Peyer's patch (tissue), 4 donors: Measurements from ENCODE around the gene ENTPD6. TPM values are rescaled to one million over a fixed set of nuclear protein-coding genes. Genes with fewer than 3 reads are reported as not detected.
A peak's percentile ranks its signal among the peaks of the same experiment; 100 is the strongest.
"Not testable (repeated sequence)": the region's sequence is repeated elsewhere in the genome, so short reads cannot be mapped to it uniquely, and the experiment has no call there.

ENCODE experiments used
- DNase-seq, 3 donors: peaks; one replicate each; pipeline ENCODE4 v3.0.0-alpha.2; 2017 to 2019
- H3K27ac ChIP-seq, 4 donors: fragments of 200-600 bp; sonication (generic); one replicate each; pipeline ENCODE4 v1.5.1; 2016 to 2019
- H3K27me3 ChIP-seq, 2 donors: fragments of 200-600 bp; sonication (generic); one replicate each; pipeline ENCODE4 v1.5.1; 2019
- H3K36me3 ChIP-seq, 3 donors: fragments of 200-600 bp; sonication (generic); one replicate each; pipeline ENCODE4 v1.5.1; 2016 to 2019
- H3K4me1 ChIP-seq, 4 donors: fragments of 200-600 bp; sonication (generic); one replicate each; pipeline ENCODE4 v1.5.1; 2016 to 2019
- H3K4me3 ChIP-seq, 4 donors: fragments of 200-600 bp; sonication (generic); 1 replicate in 3 of 4; 2 replicates in 1 of 4; pipeline ENCODE4 v1.5.1; 2016 to 2019; ENCODE audit warnings: mild to moderate bottlenecking in 1 of 4
- H3K9me3 ChIP-seq, 4 donors: fragments of 200-600 bp; sonication (generic); one replicate each; pipeline ENCODE4 v1.5.1; 2016 to 2019; ENCODE audit warnings: mild to moderate bottlenecking in 1 of 4
- POLR2A ChIP-seq, 2 donors: fragments of 450-650 bp; IDR thresholded peaks; one replicate each; pipeline ENCODE4 v1.5.1; 2017; ENCODE audit warnings: antibody characterized with exemption in 2 of 2, mild to moderate bottlenecking in 2 of 2, moderate library complexity in 2 of 2
- total RNA-seq, 4 donors: library from RNA; depleted of rRNA; stranded (reverse); fragments of >200 nt; gene quantifications; one replicate each; pipeline ENCODE4 v1.1.0, GENCODE V29; 2016
- TF ChIP-seq, protein P1 (sequence below), 6 experiments: fragments of 450-650 bp in 4 of 6; fragments of 200-600 bp in 2 of 6; sonication (generic) in 1 of 6; IDR thresholded peaks; one replicate each; pipeline ENCODE4 v1.5.1; 2017 to 2019; ENCODE audit warnings: antibody characterized with exemption in 6 of 6, mild to moderate bottlenecking in 3 of 6, moderate library complexity in 1 of 6

ENTPD6 gene
- total RNA-seq, 4 donors from 2014 or later: 122 to 248 (median 213) TPM

DNA sequence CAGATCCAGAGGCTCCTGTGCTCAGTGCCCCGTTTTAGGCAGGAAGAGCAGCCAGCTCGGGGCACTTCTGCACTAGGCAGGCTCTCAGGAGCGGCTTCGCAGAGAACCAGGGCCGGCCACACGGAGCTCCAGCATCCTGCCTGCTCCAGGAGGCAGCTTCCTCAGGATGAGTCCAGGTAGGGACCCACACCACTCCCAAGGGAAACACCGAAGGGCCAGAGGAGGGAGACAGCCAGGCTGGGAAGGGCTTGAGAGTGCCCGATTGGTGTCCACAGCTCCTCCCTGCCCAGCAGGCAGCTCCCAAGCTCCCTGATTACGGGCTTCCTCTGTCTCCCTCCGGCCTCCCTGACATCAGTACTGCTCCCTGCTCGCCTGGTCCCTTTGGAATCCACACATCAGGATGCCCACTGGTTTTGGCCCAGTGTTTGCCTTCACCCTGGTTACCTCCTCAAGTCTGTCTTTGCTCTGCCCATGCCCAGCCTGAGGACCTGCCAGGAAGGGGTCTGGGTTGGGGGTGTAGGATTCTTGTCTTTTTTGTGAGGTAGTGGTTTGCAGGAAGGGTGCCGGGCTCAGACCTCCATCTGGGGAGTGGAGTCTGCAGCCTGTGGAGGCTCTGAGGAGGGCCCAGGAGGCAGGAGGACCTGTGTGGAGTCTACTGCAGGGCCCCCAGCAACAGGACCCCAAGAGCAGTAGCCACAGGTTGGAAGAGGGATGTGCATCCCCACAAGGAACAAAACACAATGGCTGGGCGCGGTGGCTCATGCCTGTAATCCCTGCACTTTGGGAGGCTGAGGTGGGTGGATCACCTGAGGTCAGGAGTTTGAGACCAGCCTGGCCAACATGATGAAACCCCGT, 41.2 kb downstream of the ENTPD6 start:
- no peaks in the 10 kb centered on the region for H3K36me3 ChIP-seq
- TF ChIP-seq, protein P1, sequence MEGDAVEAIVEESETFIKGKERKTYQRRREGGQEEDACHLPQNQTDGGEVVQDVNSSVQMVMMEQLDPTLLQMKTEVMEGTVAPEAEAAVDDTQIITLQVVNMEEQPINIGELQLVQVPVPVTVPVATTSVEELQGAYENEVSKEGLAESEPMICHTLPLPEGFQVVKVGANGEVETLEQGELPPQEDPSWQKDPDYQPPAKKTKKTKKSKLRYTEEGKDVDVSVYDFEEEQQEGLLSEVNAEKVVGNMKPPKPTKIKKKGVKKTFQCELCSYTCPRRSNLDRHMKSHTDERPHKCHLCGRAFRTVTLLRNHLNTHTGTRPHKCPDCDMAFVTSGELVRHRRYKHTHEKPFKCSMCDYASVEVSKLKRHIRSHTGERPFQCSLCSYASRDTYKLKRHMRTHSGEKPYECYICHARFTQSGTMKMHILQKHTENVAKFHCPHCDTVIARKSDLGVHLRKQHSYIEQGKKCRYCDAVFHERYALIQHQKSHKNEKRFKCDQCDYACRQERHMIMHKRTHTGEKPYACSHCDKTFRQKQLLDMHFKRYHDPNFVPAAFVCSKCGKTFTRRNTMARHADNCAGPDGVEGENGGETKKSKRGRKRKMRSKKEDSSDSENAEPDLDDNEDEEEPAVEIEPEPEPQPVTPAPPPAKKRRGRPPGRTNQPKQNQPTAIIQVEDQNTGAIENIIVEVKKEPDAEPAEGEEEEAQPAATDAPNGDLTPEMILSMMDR (IDR thresholded peaks at IDR 0.05): no peak
- TF ChIP-seq POLR2A (IDR thresholded peaks at IDR 0.05): no peak
- no peak overlapping the region for H3K4me3 ChIP-seq
- H3K27me3 ChIP-seq: no peaks in the 10 kb centered on the region
- no peak for DNase-seq
- no peak overlapping the region for H3K27ac ChIP-seq
- peaks cover 0 to 38% (median 1%) of the 10 kb centered on the region in 4 donors for H3K4me1 ChIP-seq
- no peaks in the 10 kb centered on the region for H3K9me3 ChIP-seq

DNA sequence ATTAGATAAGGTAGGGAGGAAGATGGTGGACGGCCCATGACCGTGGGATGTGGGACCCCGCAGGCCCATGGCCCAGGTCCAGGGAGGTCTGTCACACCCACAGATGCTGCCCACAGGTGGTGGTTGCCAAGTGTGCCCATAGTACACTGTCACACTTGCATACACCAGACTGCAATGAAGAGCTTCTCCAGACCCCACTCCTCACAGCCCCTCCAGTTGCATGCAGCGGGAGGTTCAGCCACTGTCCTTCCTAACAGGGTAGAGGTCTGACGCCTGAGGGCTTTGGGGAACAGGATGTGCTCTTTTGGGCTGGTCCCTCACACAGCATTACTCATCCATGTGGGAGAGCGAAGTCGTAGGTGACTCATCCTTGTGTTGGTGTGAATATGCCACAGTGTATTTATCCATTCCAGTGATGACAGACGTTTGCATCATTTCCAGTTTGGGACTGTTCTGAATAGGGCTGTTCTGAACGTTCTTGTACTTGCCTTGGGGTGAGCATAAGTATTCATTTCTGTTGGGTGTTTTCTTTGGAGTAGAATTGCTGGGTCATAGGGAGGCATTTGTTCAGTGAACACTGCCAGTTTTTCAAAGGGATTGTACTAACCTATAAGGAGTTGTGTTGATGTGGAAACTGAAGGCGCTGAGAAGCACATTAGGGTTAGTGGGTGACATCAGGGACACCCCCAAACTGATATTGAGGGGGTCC, 42.3 kb downstream of the ENTPD6 start:
- Histone ChIP-seq H3K9me3 (no peaks in the 10 kb centered on the region), H3K27me3 (no peaks in the 10 kb centered on the region), H3K4me3 (no peak overlapping the region), H3K27ac (peak overlapping the region in 2 of 4 donors; percentile 48 to 54), H3K4me1 (peaks cover 0 to 37% (median 1%) of the 10 kb centered on the region in 4 donors), H3K36me3 (no peaks in the 10 kb centered on the region)
- TF ChIP-seq, protein P1 (IDR thresholded peaks at IDR 0.05): no peak
- no peak for TF ChIP-seq POLR2A (IDR thresholded peaks at IDR 0.05)
- DNase-seq: peak in 1 of 3 donors; percentile 81

DNA sequence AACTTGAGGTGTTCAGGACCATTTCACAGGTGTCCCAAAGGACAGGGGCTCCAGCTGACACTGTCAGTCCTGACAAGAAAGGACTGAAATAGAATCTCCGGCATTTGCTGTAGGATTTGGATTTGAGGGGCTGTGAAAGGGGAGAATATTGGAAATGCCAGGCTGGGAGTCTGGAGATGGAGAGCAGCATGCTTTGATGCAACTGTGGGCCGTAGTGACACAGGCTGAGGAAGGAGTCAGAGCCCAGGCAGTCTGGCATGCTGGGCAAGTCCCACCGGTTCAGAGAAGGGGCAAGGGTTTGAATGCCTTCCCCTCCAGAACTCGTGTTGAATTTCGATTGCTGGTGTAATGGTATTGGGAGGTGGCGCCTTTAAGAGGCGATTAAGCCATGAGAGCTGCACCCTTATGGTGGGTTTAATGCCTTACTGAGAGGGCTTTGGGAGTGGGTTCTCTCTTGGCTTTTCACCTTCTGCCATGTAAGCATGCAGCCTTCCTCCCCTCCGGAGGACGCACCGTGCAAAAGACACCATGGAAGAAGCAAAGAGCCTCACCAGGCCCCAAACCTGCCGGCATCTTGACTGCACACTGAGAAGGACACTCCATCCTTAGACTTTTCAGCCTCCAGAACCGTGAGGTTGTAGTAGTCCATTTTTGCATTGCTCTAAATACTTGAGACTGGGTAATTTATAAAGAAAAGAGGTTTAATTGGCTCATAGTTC, 43.0 kb downstream of the ENTPD6 start:
- Histone ChIP-seq H3K9me3 (no peaks in the 10 kb centered on the region), H3K36me3 (no peaks in the 10 kb centered on the region), H3K4me3 (no peak overlapping the region), H3K27ac (peak overlapping the region in 2 of 4 donors; percentile 48 to 54), H3K4me1 (peaks cover 0 to 30% (median 1%) of the 10 kb centered on the region in 4 donors), H3K27me3 (no peaks in the 10 kb centered on the region)
- TF ChIP-seq POLR2A (IDR thresholded peaks at IDR 0.05): no peak
- TF ChIP-seq, protein P1 (IDR thresholded peaks at IDR 0.05): no peak
- DNase-seq: no peak

DNA sequence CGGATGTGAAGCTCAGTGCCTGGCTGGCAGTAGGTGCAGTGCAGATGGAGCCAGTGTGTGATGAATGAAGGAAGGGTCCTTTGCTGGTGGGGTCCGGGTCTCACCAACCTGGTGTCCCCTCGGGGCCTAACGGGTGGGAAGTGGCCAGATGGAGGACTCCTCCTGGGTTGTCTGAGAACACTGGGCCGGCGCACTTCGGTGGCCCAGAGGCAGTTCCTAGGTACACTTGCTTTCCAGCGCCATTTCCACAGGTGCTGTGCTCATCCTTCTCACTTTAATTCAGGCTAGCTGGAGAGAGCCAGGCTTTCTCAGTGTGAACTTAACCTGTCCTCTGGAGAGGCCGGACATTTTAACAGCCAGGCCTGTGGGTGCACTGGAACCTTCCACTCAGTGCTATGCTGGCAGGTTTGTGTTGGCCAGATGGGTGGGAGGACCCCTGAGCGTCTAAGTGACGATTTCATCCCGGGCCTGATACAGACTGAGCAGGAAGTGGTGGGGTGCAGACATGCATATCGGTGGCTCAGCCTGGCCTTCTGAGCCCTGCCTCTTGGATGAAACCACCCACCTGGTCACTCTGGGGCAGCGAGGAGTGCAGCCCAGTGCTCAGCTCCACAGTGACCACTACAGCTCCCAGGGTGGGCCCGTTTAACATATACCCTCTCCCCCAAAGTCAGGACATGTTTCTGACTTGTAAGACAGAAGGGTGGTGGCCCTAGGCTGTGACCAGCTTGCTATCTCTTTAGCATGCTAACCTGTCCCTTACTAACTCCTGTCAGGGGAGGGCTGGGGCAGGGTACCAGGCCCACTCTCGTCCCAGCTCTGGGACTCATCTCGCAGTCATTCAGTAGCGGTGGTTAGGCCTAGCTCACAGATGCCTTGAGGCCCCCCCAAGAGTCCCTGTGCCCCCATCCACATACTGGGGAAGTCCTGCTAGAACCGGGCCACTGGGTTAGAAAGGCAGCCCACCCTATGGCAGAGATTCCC, 44.2 kb downstream of the ENTPD6 start:
- Histone ChIP-seq H3K27ac (no peak overlapping the region), H3K9me3 (no peaks in the 10 kb centered on the region), H3K27me3 (no peaks in the 10 kb centered on the region), H3K4me3 (no peak overlapping the region), H3K4me1 (peaks cover 0 to 19% (median 1%) of the 10 kb centered on the region in 4 donors), H3K36me3 (no peaks in the 10 kb centered on the region)
- peak in 1 of 3 donors; percentile 41 for DNase-seq
- TF ChIP-seq POLR2A (IDR thresholded peaks at IDR 0.05): no peak
- TF ChIP-seq, protein P1 (IDR thresholded peaks at IDR 0.05): no peak

DNA sequence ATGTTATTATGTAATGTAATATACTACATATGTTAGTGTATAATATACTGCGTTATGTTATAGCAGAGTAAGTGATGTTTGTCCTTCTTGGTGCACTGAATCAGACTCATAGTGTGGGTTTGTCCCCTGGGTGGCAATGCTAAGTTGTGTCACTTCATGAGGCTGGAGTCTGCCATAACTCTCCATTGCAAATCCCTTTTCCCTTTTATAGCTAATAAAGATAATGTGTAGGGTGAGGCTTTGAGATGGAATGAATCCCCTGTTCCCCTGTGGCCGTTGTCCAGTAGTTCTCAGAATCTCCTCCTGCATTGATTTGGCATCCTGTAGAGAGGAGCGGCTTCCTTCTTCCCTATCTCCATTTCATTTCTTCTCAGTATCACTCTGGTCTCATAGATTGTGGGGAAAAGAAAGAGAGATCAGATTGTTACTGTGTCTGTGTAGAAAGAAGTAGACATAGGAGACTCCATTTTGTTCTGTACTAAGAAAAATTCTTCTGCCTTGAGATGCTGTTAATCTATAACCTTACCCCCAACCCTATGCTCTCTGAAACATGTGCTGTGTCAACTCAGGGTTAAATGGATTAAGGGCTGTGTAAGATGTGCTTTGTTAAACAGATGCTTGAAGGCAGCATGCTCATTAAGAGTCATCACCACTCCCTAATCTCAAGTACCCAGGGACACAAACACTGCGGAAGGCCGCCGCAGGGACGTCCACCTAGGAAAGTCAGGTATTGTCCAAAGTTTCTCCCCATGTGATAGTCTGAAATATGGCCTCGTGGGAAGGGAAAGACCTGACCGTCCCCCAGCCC, 45.5 kb downstream of the ENTPD6 start:
- H3K9me3 ChIP-seq, H3K36me3 ChIP-seq, H3K27me3 ChIP-seq, DNase-seq, H3K4me3 ChIP-seq, H3K27ac ChIP-seq: not testable (repeated sequence)
- peaks cover 0 to 19% (median 1%) of the 10 kb centered on the region in 4 donors for H3K4me1 ChIP-seq

DNA sequence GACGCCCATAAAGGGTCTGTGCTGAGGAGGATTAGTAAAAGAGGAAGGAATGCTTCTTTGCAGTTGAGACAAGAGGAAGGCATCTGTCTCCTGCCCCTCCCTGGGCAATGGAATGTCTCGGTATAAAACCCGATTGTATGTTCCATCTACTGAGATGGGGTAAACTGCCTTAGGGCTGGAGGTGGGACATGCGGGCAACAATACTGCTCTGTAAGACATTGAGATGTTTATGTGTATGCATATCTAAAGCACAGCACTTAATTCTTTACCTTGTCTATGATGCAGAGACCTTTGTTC, 46.1 kb downstream of the ENTPD6 start:
- not testable (repeated sequence) for DNase-seq, H3K27ac ChIP-seq, H3K36me3 ChIP-seq, H3K4me3 ChIP-seq, H3K27me3 ChIP-seq, H3K9me3 ChIP-seq
- H3K4me1 ChIP-seq: peaks cover 0 to 22% (median 1%) of the 10 kb centered on the region in 4 donors
